GM21528 (cell line): ENCODE data around the gene CYTH3.
A peak's percentile ranks its signal among the peaks of the same experiment; 100 is the strongest.

Experiments used
- ATAC-seq: cut with Tn5 transposase; IDR thresholded peaks from one replicate; pipeline ENCODE4 v1.9.1; 2021; ENCODE audit warnings: mild to moderate bottlenecking, moderate library complexity; ENCODE audit not compliant: unreplicated experiment, low FRiP score

Gene CYTH3

DNA sequence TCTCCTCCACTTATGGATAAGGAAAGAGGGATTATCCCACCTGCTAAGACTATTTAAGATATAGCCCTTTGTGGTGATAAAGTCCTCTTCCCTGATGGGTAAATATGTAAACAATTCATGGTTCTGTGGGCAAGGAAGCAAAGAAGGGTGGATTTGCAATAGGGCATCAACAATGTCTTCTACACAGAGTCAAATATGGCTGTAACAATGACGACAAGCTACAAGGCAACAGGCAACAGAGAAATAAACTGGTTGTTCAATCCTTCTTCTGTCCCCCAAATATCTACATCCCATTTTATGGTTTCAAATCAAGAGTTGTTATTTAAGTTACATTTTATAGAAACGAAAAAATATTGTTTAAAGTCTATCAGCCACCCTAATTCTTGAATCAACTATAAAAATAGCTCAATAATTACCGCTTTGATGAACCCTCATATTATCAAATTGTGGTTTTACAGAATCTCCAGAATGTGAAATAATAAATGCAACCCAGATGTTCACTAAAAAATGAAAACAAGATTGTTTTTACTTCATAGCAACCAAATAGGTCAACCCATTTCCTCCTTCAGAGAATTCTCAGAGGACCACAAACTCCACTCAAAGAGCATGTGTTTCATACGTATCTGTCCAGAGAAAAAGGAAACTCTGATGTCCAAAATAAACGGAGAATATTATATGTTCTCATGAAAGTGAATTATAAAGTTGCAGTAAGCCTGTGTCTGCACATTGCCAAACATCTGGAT, 13.8 kb downstream of the CYTH3 start:
- no peak for ATAC-seq

DNA sequence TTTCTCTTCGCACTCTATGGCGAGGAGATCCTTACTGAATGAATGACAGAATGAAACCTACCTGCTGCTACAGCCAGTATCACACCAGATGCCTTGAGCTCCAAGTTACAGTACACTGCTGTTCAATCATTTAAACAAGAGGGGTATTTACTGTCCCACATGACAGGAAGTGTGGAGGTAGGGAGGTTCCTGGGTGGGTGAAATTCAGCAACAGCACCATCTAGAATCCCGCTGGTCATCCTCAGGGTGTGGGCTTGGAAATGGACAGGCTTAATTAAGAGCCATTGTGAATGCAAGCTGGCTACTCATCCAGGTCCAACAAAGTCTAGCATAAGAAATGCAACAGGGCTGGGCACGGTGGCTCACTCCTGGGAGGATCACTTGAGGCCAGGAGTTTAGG, 14.7 kb downstream of the CYTH3 start:
- no peak for ATAC-seq

DNA sequence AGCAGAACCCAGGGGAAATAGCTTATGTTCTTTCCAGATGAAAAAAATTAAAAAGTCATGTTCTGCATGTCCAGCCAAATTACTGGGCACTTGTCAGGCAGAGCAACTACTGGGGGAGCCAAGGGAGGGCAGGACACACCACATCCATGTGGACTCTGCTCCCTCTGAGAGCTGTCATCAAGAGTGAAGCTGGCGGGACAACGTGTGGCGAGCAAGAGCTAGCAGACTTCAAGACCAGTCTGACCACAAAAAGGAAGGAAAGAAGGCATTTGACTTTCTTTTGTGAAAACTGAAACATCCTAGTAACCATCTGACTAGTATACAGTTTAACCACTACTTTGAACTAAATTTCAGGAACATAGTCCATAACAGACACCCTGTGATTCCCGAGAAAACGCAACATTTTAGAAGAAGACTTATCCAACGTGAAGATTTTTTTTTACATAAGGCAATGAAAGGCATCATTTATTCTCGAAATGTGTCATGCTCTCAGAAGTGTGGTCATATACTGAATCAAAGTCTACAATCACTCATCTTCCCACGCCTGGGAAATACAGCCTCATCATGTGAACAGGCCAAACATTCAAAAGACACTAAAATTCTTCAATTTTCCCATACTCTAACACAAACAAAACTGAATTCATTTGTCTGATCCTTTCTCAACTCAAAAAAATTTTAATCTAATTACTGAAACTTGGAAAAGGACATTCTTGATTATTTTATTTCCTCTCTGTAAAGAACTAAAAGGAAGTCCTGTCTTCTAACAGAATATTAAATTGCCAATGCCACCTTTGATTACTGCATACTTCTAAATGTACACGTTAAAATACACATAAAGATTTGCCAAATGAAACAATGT, 15.5 kb downstream of the CYTH3 start:
- peak; percentile 72 for ATAC-seq

DNA sequence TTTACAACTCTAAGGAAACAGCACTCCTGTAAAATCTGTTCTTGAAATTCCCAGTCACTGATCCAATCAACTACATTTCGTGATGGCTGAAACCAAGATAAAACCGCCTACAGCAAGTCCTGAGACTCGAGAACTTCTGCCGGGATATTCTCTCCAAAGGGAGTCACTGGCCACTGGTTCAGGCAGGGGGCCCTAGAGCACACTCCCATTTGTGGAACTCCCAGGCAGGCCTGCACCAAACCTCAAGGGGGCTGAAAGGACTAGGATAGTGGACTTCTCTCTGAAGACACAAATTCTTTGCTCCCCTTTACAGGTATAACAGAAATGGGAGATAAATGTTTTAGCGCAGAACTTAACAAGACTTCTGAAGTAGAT, 16.3 kb downstream of the CYTH3 start:
- no peak for ATAC-seq

DNA sequence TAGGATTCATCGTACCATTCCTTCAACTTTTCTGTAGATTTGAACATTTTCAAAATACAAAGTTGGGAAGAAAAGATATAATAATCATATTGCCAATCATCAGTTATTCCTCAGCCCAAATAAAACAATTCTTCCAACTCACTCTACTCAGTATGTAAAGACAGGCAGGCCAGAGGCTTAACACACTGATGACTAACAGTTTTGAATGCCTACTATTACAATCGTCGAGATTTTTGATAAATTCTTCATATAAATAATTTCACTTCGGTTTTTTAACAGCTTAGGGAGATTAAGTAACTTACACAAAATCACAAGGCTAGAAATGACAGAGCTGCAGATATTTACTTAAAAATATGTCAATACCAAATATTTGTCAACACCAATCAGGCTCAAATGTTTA, 17.6 kb downstream of the CYTH3 start:
- no peak for ATAC-seq

DNA sequence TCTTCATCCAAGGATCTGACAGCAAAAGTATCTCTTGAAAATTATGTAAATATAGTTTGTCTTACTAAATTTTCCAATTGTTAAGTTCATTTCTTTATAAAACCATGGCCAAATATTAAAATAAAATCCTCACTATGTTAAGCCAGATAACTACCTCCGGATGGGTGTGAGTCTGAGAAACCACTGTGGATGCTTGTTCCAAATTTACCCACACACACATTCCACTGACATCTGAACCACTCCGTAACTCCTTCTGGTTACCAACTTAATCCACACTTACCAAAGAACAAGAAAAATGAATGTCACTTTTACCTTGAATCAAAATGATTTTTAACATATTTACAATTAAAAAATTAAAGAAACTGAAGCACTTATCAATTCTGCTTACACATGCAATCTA, 19.7 kb downstream of the CYTH3 start:
- ATAC-seq: no peak

DNA sequence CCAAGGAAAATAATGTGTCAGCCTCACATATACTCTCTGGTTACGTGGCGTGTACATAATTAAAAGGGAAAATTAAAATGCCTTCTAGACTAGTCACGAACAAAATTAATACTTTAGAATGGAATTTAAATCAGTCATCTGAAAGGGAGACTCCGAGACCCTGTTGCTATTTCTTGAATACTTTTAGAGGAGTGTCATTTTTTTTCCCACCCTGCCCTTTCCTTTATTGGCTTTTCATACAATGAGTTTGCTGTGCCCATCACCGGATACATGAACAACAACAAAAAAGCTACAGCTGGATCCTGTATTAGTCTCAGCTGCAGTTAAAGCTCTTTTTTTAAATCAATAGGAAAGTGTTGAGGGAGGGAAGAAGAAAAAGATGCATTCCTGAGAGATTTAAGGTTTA, 20.1 kb downstream of the CYTH3 start:
- ATAC-seq: no peak

DNA sequence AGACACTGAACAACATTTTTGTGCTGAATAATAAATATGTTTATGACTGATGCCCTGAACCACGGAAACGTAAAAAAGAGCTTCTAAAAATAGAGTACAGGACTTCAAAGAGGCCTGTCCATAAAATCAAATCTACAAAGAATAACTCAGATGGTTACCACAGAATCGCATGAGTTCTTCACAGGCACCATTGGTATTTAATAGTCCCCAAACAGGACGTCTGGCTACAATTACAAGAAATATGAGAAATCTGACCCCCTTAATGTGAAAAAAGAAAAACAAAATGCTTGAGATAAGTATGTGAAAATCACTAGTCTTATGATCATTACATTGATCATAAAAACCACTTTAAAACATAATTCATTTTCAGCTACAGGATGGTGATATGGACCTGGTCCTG, 20.8 kb downstream of the CYTH3 start:
- no peak for ATAC-seq

DNA sequence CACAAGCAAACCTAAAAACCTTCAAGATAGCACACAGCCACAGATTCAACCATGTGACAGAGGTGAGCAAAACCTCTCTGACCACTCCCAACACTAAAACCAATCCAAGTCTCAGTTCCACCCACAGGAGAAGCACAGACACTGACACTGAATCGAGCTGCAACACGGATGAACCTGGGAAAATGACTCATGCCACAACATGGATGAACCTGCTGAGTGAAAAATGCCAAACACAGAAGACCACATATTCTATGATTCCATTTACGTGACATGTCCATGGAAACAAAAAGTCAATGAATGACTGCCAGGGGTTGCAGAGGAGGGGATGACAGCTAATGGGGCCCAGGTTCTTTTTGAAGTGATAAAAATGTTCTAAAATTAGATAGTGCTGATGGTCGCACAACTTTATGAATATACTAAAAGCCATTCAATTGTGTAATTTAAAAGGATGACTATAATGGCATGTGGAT, 22.0 kb downstream of the CYTH3 start:
- ATAC-seq: no peak

DNA sequence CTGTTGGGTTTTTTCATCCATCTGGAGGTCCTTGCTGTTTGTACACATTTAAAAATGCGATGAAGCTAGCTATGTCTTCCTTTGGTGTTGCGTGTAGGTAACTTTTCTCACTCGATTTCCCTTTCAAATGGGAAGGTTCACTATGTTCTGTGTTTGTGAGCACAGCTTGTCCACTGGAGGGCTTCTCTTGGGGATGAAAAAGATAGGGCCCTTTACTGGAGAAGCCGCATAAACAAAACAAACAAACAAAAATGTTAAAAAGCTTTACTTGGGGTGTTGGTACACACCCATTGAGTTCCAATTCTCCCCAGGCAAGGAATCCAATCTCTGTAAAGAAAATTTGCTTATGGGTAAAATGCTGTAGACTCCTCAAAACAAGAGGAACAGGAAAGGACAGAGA, 23.4 kb downstream of the CYTH3 start:
- ATAC-seq: no peak

DNA sequence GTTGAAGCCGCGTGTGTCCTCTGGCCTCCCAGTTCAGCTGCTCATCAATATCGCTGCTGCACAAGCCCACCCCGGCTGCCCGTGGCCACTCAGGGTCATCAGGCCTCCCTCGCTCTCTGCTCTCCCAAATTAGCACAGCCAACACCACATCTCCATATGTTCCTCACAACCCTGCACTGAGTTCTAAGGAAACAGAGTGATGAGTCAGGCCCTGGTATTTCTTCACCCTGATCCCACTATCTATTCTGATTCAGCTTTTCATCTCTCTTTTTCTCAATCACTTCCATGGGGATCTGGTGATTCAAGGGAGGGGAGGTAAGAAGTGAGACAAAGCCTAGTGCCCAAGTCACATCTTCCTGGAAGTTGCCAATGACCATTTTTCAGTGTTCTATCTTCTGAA, 23.8 kb downstream of the CYTH3 start:
- no peak for ATAC-seq

DNA sequence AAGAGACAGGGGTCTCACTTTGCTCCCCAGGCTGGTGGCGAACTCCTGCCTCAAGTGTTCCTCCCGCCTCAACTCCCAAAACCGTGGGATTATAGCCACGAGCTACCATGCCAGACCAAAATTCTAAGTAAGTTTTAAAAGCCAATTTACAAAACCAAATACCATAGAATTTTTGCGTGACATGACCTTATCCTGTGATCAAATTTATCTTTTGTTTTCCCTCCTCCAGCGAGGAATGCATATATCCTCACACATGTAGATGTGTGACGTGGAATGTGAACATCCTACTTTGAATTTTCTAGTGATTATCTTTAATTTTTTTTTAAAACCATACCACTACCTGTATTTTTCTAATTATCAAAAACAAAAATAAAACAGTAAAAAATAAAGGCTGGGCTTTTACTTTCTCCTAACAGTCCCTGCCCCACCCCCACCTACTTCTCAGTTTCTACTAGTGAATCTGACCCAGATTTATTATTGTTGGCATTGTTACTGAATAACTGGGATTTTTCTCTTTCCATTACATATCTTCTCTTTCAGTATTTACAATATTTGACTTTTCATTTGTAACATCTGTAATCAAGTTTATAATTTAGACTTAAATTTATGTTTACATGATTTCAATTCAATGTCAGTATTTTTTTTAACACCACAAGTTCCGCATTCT, 26.0 kb downstream of the CYTH3 start:
- no peak for ATAC-seq

DNA sequence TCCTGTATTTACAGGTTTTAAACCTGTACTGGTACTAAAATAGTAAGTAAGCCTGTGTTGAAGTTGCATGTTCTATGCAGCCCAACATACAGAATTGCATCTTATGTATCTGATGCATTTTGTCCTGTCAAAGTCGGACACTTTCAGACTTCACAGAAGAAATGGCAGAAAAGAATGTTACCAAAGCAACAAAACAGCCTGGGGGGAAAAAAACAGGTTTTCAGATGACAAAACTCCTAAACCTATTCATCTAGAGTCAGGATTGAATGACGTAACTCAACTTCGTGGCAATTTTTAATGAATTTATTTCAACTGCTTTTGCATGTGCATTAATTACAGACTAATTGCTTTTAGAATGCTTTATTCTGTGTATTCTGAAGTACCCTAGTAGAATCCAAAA, 28.4 kb downstream of the CYTH3 start:
- ATAC-seq: no peak

DNA sequence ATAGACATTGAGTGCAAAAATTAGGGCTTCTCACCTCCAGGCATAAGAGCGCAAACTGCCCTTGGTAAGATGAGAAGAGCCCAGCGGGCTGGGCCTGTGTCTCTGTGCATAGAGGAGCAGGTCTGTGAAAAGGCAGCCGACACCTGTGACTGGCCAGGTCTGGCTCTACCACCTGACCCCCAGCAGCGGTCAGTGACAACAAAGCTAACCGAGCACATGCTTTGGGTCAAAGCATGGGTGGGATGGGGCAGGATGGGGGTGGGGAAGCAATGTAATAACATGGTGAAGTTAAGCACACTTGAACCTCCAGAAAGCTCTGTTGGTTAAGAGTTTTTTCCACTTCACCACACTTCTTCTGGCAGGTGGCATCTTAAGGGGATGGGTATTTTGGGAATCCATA, 29.3 kb downstream of the CYTH3 start:
- ATAC-seq: no peak

DNA sequence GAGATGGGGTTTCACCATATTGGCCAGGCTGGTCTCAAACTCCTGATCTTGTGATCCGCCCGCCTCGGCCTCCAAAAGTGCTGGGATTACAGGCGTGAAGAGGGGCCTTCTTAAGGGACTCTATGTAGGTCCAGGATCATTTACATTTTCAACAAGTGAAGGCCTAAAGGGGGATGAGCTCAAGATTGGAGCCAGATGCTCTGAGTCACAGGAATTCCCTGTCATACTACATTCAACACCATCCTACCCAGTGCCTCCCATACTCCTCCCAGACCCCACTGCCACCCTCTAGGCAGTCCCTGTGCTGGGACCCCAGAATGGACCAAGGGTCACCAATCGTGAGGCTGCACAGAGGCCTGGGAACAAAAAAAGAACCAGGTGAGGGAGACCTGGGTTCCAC, 29.9 kb downstream of the CYTH3 start:
- ATAC-seq: no peak

DNA sequence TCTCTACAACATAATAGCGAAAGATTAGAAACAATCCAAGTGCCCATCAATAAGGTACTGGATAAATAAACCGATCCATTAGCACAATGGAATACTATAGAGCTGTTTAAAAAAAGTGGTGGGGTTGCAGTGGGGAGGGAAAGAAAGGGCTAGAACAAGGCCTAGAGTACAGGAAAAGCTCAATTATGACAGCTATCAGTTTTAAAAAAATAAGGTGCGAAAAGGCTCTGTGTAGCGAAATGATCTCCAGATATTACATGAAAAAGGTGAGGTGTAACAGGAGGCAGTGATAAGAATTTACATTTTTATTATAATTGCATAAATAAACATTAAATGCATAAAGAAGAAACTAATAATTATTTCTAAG, 30.8 kb downstream of the CYTH3 start:
- no peak for ATAC-seq

DNA sequence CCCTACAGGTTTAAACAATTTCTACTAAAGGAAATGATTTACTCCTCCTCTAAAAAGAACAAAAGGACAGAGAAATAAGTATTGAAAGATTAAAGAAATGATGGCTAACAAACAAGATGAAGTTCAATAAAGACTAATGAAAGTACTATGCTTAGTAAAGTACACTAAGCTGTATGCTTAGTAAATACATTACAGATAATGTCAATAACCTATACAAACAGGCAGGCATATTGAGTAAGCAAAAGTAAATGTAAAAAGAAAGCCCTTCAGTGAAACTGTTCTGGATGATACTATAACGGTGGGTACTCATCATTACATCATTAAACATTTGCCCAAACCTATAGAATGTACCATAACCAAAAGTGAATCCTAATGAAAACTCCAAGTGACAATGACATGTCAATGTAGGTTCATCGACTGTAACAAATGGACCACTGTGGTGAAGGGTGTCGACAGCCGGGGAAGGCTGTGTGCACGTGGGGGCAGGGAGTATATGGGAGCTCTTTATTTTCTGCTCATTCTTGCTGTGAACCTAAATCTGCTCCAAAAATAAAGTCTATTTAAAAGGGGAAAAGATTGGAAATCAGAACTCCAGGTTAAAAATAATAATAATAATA, 34.0 kb downstream of the CYTH3 start:
- ATAC-seq: no peak

DNA sequence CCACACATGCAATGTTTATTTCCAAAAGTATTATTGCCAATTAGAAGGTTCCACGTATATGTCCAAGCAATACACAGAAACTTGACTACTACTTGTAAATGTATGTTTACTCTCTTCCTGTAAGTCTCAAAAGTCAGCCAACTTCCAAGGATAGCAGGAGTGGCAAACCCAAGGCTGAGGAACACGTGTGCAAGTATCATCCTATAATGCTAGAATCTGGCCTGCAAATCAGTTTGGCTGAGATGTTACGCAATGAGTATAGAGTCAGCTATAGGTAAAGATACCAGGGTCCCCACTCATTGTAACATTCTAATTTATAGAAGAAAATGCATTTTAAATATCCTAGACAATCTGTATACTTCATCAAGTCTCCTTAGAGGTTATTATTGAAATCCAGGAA, 34.7 kb downstream of the CYTH3 start:
- no peak for ATAC-seq

DNA sequence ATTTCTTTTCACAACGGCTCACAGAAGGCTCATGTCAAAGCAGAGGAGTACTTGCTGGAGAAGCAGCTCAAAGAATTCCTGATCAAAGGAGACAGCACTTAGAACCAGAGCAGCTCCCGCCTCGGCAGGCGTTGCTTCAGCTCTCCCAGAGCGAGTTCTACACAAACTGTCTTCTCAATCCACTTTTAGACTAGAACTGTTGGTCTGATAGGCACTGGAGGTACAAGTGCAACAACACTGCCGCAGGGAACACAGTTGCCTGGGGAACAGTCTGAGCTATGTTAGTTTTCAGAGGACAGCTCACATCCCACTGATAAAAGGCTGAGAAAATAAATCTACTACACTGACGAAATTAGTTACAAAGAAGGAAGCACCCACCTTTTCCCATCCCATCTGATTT, 35.4 kb downstream of the CYTH3 start:
- no peak for ATAC-seq

DNA sequence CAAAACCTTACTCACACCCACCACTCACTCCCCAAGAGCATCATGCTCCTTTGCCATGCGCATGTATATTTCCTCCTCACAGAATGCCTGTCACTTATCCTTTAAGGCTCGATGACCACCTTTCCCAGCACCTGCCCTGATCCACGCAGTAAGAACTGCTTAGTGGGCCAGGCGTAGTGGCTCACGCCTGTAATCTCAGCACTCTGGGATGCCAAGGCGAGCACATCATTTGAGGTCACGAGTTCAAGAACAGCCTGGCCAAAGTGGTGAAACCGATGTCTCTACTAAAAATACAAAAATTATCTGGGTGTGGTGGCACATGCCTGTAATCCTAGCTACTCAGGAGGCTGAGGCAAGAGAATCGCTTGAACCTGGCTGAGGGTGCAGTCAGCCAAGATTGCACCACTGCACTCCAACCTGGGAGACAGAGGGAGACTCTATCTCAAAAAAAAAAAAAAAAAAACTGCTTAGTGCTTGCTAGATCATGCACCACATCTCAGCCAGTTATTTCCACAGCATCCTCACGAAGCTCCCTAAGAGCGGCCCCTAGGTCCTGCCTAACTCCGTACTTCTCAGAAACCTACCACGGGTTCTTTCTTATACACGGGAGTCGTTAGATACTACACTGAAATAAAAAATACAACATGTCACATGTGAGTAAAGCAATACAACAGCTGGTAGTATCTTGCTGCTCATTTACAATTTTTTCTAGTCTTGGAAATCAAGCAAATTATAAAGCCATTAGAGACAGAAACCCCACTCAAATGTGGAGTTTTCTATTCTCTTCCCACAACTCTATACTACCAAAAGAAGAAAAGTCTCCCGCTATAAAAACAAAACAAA, 37.2 kb downstream of the CYTH3 start:
- no peak for ATAC-seq
